ENCODE data around the gene KRT15.
A peak's percentile ranks its signal among the peaks of the same experiment; 100 is the strongest.

The KRT15 gene

GRCh38 chr17:41528959-41529353 is 10.3 kb upstream of the KRT15 start:
- no peak overlapping the region for H3K4me3 ChIP-seq (replicated peaks in 1 of 2; ENCODE audit: low read depth in 2 of 2, low read length in 2 of 2)
- no peak for TF ChIP-seq CTCF (IDR thresholded peaks at IDR 0.05; ENCODE audit: low read depth, low read length)
- DNase-seq (ENCODE audit: low read depth in 2 of 2), result no peak

- TF ChIP-seq CTCF (IDR thresholded peaks at IDR 0.05; ENCODE audit: low read depth, low read length), result no peak
- peak in 1 of 2 donors; percentile 24 for DNase-seq (ENCODE audit: low read depth in 2 of 2)
- peak overlapping the region; percentile 26 to 53 for H3K4me3 ChIP-seq (replicated peaks in 1 of 2; ENCODE audit: low read depth in 2 of 2, low read length in 2 of 2)
Observed at GRCh38 chr17:41527063-41528023, 8.7 kb upstream of the KRT15 start.

GRCh38 chr17:41524261-41524660 is 5.6 kb upstream of the KRT15 start:
- DNase-seq (ENCODE audit: low read depth in 2 of 2), result no peak
- H3K4me3 ChIP-seq (replicated peaks in 1 of 2; ENCODE audit: low read depth in 2 of 2, low read length in 2 of 2), result no peak overlapping the region
- no peak for TF ChIP-seq CTCF (IDR thresholded peaks at IDR 0.05; ENCODE audit: low read depth, low read length)

- DNase-seq (ENCODE audit: low read depth in 2 of 2), result no peak
- no peak for TF ChIP-seq CTCF (IDR thresholded peaks at IDR 0.05; ENCODE audit: low read depth, low read length)
Observed at GRCh38 chr17:41523787-41524186, 5.1 kb upstream of the KRT15 start.

GRCh38 chr17:41523225-41523593 is 4.5 kb upstream of the KRT15 start:
- no peak for TF ChIP-seq CTCF (IDR thresholded peaks at IDR 0.05; ENCODE audit: low read depth, low read length)
- DNase-seq (ENCODE audit: low read depth in 2 of 2), result no peak
- no peak overlapping the region for H3K4me3 ChIP-seq (replicated peaks in 1 of 2; ENCODE audit: low read depth in 2 of 2, low read length in 2 of 2)

More at GRCh38 chr17:41523787-41524186, 5.1 kb upstream of the KRT15 start:
- H3K4me3 ChIP-seq (replicated peaks in 1 of 2; ENCODE audit: low read depth in 2 of 2, low read length in 2 of 2), result no peak overlapping the region

GRCh38 chr17:41522301-41523224 is 3.9 kb upstream of the KRT15 start:
- no peak overlapping the region for H3K4me3 ChIP-seq (replicated peaks in 1 of 2; ENCODE audit: low read depth in 2 of 2, low read length in 2 of 2)
- no peak for DNase-seq (ENCODE audit: low read depth in 2 of 2)
- TF ChIP-seq CTCF (IDR thresholded peaks at IDR 0.05; ENCODE audit: low read depth, low read length), result no peak
